Peyer's patch (tissue), 4 donors: ENCODE measurements around the gene DDX10.

Experiments
- POLR2A ChIP-seq, 2 donors: fragments of 450-650 bp; IDR thresholded peaks; one replicate each; pipeline ENCODE4 v1.5.1; 2017; ENCODE audit warnings: antibody characterized with exemption in 2 of 2, mild to moderate bottlenecking in 2 of 2, moderate library complexity in 2 of 2
- TF ChIP-seq, protein P1 (sequence below), 6 experiments: fragments of 450-650 bp in 4 of 6; fragments of 200-600 bp in 2 of 6; sonication (generic) in 1 of 6; IDR thresholded peaks; one replicate each; pipeline ENCODE4 v1.5.1; 2017 to 2019; ENCODE audit warnings: antibody characterized with exemption in 6 of 6, mild to moderate bottlenecking in 3 of 6, moderate library complexity in 1 of 6

DNA sequence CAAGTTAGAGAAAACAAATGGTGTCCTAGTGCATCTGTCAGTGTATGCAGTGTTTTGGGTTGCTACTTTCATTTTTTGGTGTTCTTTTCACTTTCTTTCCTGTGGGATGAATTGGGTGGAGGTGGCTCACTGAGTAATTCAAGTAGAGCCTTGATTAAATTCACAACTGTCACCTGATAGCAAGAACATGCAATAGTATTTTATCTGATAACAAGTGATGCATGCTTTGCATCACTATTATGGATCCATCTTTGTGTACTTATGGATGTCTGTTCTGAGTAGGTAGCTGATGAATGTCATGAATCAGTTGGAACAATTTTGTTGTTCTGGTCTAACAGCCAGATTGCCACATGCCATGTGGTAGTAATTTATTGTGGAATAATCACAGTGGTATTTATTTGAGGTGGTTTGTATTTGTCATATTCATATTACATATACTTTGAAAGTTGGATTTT is 87.5 kb downstream of the DDX10 start:
- TF ChIP-seq, protein P1, sequence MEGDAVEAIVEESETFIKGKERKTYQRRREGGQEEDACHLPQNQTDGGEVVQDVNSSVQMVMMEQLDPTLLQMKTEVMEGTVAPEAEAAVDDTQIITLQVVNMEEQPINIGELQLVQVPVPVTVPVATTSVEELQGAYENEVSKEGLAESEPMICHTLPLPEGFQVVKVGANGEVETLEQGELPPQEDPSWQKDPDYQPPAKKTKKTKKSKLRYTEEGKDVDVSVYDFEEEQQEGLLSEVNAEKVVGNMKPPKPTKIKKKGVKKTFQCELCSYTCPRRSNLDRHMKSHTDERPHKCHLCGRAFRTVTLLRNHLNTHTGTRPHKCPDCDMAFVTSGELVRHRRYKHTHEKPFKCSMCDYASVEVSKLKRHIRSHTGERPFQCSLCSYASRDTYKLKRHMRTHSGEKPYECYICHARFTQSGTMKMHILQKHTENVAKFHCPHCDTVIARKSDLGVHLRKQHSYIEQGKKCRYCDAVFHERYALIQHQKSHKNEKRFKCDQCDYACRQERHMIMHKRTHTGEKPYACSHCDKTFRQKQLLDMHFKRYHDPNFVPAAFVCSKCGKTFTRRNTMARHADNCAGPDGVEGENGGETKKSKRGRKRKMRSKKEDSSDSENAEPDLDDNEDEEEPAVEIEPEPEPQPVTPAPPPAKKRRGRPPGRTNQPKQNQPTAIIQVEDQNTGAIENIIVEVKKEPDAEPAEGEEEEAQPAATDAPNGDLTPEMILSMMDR (IDR thresholded peaks at IDR 0.05) = no peak
- TF ChIP-seq POLR2A (IDR thresholded peaks at IDR 0.05) = no peak
